IPS DF 6.9 (cell line): ENCODE data around the gene MYO9B.

Experiments
- DNase-seq: peaks from one replicate; pipeline ENCODE4 v3.0.0-alpha.2; 2013; ENCODE audit warnings: low read depth, low spot score
- H3K27ac ChIP-seq: one replicate; pipeline ENCODE4 v1.5.1; 2013; ENCODE audit warnings: low read length, control low read depth
- H3K27me3 ChIP-seq: 2 replicates; pipeline ENCODE4 v1.6.1; 2013; ENCODE audit warnings: mild to moderate bottlenecking, low read length; ENCODE audit not compliant: control insufficient read depth, insufficient read depth
- H3K36me3 ChIP-seq: 2 replicates; pipeline ENCODE4 v1.6.1; 2013; ENCODE audit warnings: low read length; ENCODE audit not compliant: control insufficient read depth, insufficient read depth
- H3K4me1 ChIP-seq: 2 replicates; pipeline ENCODE4 v1.6.1; 2013; ENCODE audit warnings: low read length; ENCODE audit not compliant: control insufficient read depth, insufficient read depth
- H3K4me3 ChIP-seq: 2 replicates; pipeline ENCODE4 v1.5.1; 2013; ENCODE audit warnings: mild to moderate bottlenecking, low read length
- H3K9me3 ChIP-seq: 2 replicates; pipeline ENCODE4 v1.6.1; 2013; ENCODE audit warnings: low read length, inconsistent platforms; ENCODE audit not compliant: control insufficient read depth, insufficient read depth
- WGBS: extraction: QIAGEN DNeasy Blood & Tissue Kit; methylation state at CpG from one replicate; pipeline ENCODE4 v1.1.7; 2013; ENCODE audit warnings: mixed read lengths, missing lambda C conversion rate; ENCODE audit not compliant: insufficient read length, insufficient coverage; 5-methylcytosine and 5-hydroxymethylcytosine counted together

MYO9B gene

DNA sequence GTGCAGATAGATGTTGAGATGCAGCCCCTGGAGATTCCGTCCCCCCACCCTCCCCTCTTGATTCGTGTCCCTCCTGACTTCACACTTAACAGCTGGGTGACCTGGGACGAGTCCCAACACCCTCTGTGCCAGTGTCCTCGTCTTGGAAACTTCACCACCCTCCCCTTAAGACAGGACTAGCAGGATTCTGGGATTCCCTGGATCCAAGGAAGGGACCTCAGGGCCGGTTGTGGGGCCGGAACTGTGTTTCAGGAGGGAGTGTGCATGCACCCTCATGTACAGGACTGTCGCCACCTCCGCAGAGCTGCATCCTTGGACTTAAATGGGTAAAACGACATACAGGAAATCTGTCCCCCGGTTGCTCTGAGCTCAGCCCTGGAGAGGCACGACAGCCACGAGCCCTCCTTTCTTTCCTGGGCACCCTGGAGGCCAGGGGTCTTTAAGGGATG lies 990 bp downstream of the MYO9B start:
- no peaks in the 10 kb centered on the region for H3K27me3 ChIP-seq
- DNase-seq = no peak
- WGBS = no CpG with 5 or more reads among the region's 12 CpGs
- H3K9me3 ChIP-seq = no peaks in the 10 kb centered on the region
- no peaks in the 10 kb centered on the region; the same call in 1 of the 2 replicates for H3K4me1 ChIP-seq
- H3K4me3 ChIP-seq = peak overlapping the region; percentile 89; the same call in 1 of the 2 replicates
- H3K36me3 ChIP-seq = no peaks in the 10 kb centered on the region
- H3K27ac ChIP-seq = no peak overlapping the region

DNA sequence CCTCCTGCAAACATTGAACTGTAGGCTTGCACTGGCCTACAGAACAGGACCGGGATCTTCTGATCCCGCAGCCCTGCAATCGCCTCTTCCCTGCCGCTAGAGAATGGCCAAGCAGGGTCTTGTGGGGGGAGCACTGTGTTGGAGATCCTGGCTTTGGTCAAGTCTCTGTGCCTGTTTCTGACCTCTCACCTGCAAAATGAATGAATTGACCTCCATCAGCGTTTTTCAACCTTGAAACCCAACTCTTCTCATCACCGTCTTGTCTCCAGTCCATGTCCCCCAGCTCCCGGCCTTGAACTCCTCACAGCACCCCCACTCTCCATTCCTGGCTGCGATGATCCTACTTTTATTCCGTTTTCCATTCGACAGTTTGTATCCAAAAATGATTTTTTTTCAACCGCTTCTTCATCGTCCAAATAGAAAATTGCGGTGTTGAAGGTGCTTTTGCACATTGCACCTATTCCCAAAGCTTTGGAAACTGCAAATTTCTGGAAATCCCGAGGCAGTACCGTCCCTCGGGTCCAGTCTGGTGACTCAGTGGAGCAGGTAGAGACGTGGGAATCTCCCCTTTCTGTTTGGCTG lies 2.0 kb downstream of the MYO9B start:
- DNase-seq = no peak
- H3K27ac ChIP-seq = no peak overlapping the region
- no peaks in the 10 kb centered on the region for H3K27me3 ChIP-seq
- H3K9me3 ChIP-seq = no peaks in the 10 kb centered on the region
- WGBS = no CpG with 5 or more reads among the region's 17 CpGs
- H3K4me1 ChIP-seq = no peaks in the 10 kb centered on the region; the same call in 1 of the 2 replicates
- no peaks in the 10 kb centered on the region for H3K36me3 ChIP-seq
- H3K4me3 ChIP-seq = no peak overlapping the region

DNA sequence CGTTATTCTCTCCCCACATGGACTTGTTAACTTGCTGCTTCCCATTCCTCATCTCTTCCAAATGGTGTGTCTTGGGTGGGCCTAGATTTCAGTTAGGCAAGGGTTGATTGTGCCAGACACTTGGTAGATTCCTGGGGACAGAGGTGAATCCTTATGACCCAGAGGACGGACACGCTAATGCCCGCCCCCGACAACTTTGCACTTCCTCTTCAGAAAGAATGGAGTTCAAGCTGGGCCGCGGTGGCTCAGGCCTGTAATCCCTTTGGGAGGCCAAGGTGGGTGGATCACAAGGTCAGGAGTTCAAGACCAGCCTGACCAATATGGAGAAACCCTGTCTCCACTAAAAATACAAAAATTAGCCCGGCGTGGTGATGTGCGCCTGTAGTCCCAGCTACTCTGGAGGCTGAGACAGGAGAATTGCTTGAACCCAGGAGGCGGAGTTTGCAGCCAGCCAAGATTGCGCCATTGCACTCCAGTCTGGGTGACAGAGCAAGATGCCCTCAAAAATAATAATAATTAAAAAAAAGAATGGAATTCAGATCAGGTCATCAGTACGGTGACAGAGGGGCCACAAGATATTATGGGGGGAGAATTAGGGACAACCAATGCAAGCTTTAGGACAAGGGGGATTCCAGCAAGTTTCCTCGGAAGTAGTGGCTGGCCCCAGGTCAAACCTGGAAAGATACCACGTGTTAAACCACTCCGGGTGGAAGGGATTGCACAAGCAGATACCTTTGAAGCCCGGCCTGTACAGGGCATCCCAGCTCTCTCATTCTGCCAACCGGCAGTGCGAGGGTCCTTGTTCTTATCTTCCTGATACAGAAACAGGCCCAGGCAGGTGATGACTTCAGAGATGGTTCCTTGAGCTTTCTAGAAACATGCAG lies 2.7 kb downstream of the MYO9B start:
- no CpG with 5 or more reads among the region's 19 CpGs for WGBS
- Histone ChIP-seq H3K27ac (no peak overlapping the region), H3K36me3 (no peaks in the 10 kb centered on the region), H3K27me3 (no peaks in the 10 kb centered on the region), H3K9me3 (no peaks in the 10 kb centered on the region), H3K4me3 (no peak overlapping the region), H3K4me1 (no peaks in the 10 kb centered on the region; the same call in 1 of the 2 replicates)
- no peak for DNase-seq

DNA sequence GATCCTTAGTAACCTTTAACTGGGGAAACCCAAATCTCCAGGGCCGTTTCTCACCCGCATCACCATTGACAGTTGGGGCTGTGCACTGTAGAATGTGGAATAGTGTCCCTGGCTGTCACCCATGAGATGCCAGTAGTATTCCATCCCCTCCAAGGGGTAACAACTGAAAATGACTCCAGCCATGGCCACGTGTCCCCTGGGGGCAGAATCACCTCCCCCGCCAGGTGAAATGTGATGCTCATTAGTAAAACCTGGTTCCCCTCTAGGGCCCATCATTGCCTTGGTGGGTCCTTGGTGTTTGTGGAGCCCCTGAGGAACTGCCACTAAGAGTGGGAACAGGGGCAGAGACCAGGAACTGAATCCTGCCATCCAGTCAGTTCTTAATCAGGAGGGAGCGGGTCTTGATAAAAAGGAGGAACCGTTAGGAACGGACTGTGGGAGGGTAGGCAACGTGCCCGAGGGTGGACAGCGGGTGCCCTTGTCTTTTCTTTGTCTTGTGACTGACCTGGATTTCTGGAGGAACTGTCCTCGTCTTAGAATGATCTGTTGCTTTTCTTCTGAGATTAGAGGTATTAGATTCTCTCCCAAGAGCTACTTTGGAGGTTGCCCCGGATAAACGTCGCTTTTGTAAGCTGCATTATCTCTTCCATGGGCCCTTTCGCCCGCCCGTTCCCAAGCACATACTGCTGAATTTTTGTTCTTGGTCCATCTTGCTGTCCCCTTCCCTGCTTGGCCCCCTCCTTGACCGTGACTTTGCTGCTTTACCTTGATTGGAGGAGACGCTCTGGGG lies 3.5 kb downstream of the MYO9B start:
- Histone ChIP-seq H3K27me3 (no peaks in the 10 kb centered on the region), H3K27ac (no peak overlapping the region), H3K4me3 (no peak overlapping the region), H3K9me3 (no peaks in the 10 kb centered on the region), H3K36me3 (no peaks in the 10 kb centered on the region), H3K4me1 (no peaks in the 10 kb centered on the region; the same call in 1 of the 2 replicates)
- no CpG with 5 or more reads among the region's 19 CpGs for WGBS
- no peak for DNase-seq

DNA sequence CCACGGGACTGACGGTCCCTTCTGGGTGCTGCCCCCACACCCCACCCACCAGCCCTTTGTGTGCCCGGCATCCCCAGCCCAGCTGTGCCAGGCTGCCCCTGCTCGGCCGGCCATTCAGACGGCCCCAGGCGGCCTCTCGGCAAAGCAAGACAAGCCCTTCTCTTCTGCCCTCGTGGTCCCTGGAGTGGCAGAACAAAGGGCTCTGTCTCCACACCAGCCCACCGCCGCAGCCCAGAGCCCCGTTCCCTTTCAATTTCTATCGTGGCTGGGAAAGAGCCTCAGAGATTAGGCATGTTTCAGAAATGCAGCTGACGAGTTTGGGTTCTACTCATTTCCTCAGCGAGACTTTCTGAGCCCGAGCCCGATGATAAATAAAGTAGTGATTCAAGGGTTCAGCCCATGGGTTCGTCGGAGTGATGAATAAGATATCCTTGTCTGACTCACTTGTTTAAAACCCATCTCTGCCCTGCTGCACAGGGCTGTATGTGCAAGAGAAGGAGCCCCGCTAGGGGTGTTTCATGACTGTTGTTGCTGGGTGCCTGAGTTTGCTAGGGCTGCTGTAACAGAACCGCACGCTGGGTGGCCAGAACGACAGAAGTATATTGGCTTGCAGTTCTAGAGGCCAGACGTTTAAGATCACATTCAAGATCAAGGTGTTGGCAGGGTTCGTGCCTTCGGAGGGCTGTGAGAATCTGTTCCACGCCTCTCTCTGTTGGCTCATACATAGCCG lies 4.3 kb downstream of the MYO9B start:
- H3K4me1 ChIP-seq = no peaks in the 10 kb centered on the region; the same call in 1 of the 2 replicates
- no peak overlapping the region for H3K4me3 ChIP-seq
- H3K9me3 ChIP-seq = no peaks in the 10 kb centered on the region
- no CpG with 5 or more reads among the region's 28 CpGs for WGBS
- no peak for DNase-seq
- no peak overlapping the region for H3K27ac ChIP-seq
- H3K36me3 ChIP-seq = no peaks in the 10 kb centered on the region
- no peaks in the 10 kb centered on the region for H3K27me3 ChIP-seq

DNA sequence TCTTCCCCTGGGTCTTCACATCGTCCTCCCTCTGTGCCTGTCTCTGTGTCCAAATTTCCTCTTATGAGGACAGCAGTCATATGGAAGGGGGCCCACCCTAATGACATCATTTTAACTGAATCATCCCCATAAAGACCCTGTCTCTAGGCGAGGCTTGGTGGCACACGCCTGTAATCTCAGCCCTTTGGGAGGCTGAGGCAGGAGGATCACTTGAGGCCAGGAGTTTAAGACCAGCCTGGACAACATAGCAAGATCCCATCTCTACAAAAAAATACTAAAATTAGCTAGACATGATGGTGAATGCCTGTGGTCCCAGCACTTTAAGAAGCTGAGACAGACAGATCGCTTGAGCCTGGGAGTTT lies 4.8 kb downstream of the MYO9B start:
- no CpG with 5 or more reads among the region's 4 CpGs for WGBS
- Histone ChIP-seq H3K4me3 (no peak overlapping the region), H3K27me3 (no peaks in the 10 kb centered on the region), H3K4me1 (no peaks in the 10 kb centered on the region; the same call in 1 of the 2 replicates), H3K9me3 (no peaks in the 10 kb centered on the region), H3K27ac (no peak overlapping the region), H3K36me3 (no peaks in the 10 kb centered on the region)
- no peak for DNase-seq

DNA sequence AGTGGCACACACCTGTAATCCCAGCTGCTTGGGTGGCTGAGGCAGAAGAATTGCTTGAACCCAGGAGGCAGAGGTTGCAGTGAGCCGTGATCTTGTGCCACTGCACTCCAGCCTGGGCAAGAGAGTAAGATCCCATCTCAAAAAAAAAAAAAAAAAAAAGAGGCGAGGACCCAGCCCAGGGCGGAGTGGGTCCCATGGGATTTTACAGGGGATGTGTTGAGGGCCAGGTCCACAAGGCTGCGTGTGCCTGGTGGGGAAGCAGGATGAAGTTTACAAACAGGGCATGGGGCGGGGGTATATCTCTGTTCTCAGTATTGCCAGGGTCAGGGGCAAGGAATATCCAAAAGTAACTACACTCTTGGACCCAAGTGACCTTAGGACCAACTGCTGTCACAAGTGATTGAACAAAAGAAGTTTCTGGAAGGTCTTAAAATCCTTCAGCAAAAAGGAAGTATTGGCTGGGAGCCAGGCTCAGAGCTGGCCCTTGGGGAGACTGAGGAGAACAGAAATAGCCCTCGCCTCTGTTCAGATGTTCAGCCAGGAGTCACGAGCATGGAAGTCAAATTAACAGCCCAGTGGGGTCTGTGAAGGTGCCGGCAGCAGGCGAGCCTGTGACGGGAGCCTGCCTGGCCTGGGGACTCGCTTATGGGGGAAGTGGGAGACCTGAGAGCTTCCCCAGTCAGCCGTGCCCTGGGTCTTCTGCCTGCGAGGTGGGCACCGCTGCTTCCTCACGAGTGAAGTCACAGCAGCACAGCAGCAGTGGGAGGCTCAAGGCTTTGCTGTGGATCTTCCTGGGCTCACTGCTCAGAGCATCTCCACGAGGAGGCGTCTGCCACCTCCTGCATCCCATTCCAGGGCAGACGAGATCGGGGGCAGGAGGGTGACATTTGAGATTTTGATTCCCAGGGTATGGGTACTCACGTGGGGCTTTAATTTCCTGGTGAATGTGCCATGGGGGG lies 6.4 kb downstream of the MYO9B start:
- Histone ChIP-seq H3K27ac (no peak overlapping the region), H3K4me1 (no peaks in the 10 kb centered on the region; the same call in 1 of the 2 replicates), H3K4me3 (no peak overlapping the region), H3K9me3 (no peaks in the 10 kb centered on the region), H3K27me3 (no peaks in the 10 kb centered on the region), H3K36me3 (no peaks in the 10 kb centered on the region)
- no peak for DNase-seq
- WGBS = no CpG with 5 or more reads among the region's 20 CpGs

DNA sequence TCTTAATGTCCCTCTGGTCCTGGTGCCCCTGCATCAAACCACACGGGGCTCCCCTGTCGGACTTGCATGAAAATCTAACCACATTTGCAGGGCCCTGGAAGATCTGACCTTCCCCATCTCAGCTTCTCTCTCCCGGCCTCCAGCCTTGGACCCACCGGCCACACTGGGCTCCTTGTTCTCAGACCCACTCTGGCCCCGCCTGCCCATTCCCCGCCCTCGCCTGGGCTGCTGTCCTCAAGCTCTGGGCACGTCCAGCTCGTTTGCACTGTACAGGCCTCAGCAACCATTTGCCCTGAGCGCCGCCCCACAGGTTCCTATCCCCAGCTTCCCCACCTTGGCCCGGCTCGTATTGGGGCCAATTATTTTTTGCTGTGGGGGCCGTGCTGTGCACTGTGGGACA lies 10.5 kb downstream of the MYO9B start:
- Histone ChIP-seq H3K36me3 (no peaks in the 10 kb centered on the region), H3K27me3 (no peaks in the 10 kb centered on the region), H3K4me1 (no peaks in the 10 kb centered on the region), H3K9me3 (no peaks in the 10 kb centered on the region), H3K27ac (no peak overlapping the region), H3K4me3 (no peak overlapping the region)
- no peak for DNase-seq
- no CpG with 5 or more reads among the region's 14 CpGs for WGBS

DNA sequence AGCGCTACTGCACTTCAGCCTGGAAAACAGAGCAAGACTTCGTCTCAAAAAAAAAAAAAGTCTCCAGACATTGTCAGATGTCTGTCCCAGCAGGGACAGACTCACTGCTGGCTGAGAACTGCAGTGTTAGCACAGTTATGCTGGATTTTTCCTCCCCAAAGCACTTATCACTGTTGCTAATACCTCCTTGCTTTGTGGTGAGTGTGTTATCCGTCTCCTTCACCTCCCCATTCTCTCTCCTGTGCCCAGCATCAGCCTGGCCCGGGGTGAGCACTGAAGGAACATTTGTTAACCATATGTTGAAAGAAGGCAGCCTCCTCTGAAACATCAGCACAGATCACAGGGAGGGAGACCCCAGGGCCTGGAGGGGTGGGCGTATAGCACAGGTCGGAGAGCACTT lies 11.3 kb downstream of the MYO9B start:
- H3K27ac ChIP-seq = no peak overlapping the region
- no CpG with 5 or more reads among the region's 6 CpGs for WGBS
- H3K27me3 ChIP-seq = no peaks in the 10 kb centered on the region
- no peak overlapping the region for H3K4me3 ChIP-seq
- H3K4me1 ChIP-seq = peaks cover 2% of the 10 kb centered on the region; the same call in 1 of the 2 replicates
- DNase-seq = no peak
- H3K9me3 ChIP-seq = no peaks in the 10 kb centered on the region
- H3K36me3 ChIP-seq = no peaks in the 10 kb centered on the region
